OCI-LY7 (cell line): Measurements from ENCODE around the gene KCNC2.

Source experiments
- CTCF ChIP-seq: fragments of 200-600 bp; sonication (generic); conservative IDR thresholded peaks from 2 replicates; pipeline ENCODE4 v1.5.1; 2014; ENCODE audit warnings: mild to moderate bottlenecking, antibody characterized with exemption, low read length, moderate library complexity, mixed read lengths
- EZH2phosphoT487 ChIP-seq: fragments of 200-600 bp; sonication (generic); IDR thresholded peaks from 2 replicates; pipeline ENCODE4 v1.6.1; 2018; ENCODE audit warnings: low read depth, borderline replicate concordance, mild to moderate bottlenecking, mixed run types, antibody characterized with exemption, low read length, moderate library complexity, mixed read lengths

GRCh38 chr12:75120311-75120711 is 89.3 kb downstream of the KCNC2 start:
- no peak for TF ChIP-seq CTCF
- TF ChIP-seq EZH2phosphoT487, result no peak
